GM19455 (cell line): Measurements from ENCODE around the gene POLR1A.

Source experiments
- ATAC-seq: cut with Tn5 transposase; IDR thresholded peaks from one replicate; pipeline ENCODE4 v1.9.1; 2021; ENCODE audit not compliant: unreplicated experiment

The POLR1A gene

GRCh38 chr2:85981579-85982247, 124.0 kb downstream of the POLR1A start:
- ATAC-seq, result no peak

GRCh38 chr2:85978883-85979780, 126.6 kb downstream of the POLR1A start:
- no peak for ATAC-seq

DNA sequence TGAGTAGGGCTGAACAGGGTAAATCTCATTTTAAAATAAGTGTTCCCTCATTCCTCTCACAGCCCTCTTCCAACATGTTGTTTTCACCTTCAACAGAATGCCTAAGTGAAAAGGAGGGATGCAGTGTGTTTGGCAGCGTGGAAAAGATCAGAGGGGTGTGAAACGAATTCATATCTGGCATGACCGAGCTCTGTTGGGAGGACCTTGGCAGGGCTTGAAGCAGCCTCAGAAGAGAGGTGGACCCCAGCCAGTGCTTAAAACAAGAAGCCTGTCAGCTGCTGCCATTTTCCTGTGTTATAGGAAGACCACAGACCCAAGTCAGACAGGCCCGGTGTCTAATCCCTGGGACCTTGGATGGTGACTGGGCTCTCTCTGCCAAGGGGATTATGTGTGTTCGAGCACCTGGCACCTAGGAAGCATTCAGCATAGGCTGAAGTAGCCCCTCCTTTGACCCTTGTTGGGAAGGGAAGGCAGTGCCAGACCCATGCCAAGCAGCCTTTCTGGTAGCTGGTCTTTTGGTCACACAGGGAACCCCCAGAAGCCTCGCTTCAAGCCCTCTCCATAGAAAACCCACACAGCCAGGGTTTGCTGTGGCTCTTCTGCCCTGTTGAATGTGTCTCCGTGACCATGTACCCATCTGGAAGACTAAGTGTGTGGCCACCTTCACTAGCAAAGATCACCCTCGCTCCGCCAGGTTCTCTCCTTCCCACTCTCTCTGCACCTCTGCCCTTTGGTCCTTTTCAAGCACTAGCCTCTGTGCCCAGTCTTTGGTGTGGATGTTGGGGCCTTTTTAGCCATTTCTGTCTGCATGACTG, 129.4 kb downstream of the POLR1A start:
- ATAC-seq, result no peak

GRCh38 chr2:85975581-85975980, 130.1 kb downstream of the POLR1A start:
- no peak for ATAC-seq

GRCh38 chr2:85974390-85974789, 131.3 kb downstream of the POLR1A start:
- ATAC-seq, result no peak

DNA sequence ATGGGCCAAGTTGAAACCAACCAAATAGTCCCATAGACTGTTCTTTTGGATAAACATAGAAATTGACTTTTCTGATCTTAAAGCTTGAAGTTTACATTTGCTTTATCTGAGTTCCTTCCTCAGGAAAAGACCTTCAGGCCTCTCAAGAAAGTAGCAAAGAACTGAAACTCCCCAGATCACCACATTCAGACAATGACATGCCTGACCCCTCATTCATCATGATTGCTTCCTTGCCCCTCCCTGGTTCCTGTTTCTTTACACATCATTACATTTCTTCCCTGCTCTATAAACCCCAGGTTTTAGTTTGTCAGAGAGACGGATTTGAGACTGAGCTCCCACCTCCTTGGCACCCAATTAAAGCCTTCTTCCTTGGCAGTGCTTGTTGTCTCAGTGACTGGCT, 133.3 kb downstream of the POLR1A start:
- no peak for ATAC-seq

DNA sequence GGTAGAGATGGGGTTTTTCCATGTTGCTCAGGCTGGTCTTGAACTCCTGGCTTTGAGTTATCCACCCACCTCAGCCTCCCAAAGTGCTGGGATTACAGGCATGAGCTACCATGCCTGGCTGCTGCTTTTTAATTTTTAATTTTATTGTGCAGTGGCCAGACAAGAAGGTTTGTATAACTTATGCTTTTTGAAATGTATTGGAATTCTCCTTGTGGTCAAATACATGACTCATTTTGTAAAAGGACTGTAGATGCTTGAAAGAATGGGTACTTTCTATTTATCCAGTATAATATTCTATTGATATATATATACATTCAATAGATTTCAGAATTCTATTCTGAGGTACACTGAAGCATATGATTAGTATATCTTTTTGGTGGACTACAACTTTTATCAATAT, 134.3 kb downstream of the POLR1A start:
- no peak for ATAC-seq
